GM18951 (cell line): Measurements from ENCODE around the gene RABGAP1L.
"Not testable (repeated sequence)": the region's sequence is repeated elsewhere in the genome, so short reads cannot be mapped to it uniquely, and the experiment has no call there.

Experiments used
- POLR2A ChIP-seq: IDR thresholded peaks from 4 replicates; pipeline ENCODE4 v1.6.1; 2011; ENCODE audit warnings: mild to moderate bottlenecking; ENCODE audit not compliant: insufficient read length, insufficient read depth; ENCODE audit errors: extremely low read depth
- in situ Hi-C: fragments of 300-500 bp; cut with MboI; formaldehyde crosslinking; loops from one replicate; pipeline ENCODE4 v1.12.0; 2022; ENCODE audit warnings: low sequenced_read_pairs, mixed read lengths, inconsistent platforms; ENCODE audit not compliant: unreplicated experiment

RABGAP1L gene

GRCh38 chr1:174818014-174818616 lies 658.8 kb downstream of the RABGAP1L start:
- in situ Hi-C loops = no loop called here
- no peak for TF ChIP-seq POLR2A

GRCh38 chr1:174818951-174819350 lies 659.6 kb downstream of the RABGAP1L start:
- in situ Hi-C loops = no loop called here
- no peak for TF ChIP-seq POLR2A

GRCh38 chr1:174819596-174819995 lies 660.3 kb downstream of the RABGAP1L start:
- in situ Hi-C loops = no loop called here
- TF ChIP-seq POLR2A = no peak

GRCh38 chr1:174825127-174825526 lies 665.8 kb downstream of the RABGAP1L start:
- in situ Hi-C loops = no loop called here
- no peak for TF ChIP-seq POLR2A

- in situ Hi-C loops = no loop called here
- TF ChIP-seq POLR2A = no peak
These were observed 666.5 kb downstream of the RABGAP1L start for GRCh38 chr1:174825806-174826205.

- in situ Hi-C loops = no loop called here
- TF ChIP-seq POLR2A = no peak
These were observed 668.9 kb downstream of the RABGAP1L start for GRCh38 chr1:174828264-174828663.

- in situ Hi-C loops = no loop called here
- TF ChIP-seq POLR2A = no peak
These were observed 670.7 kb downstream of the RABGAP1L start for GRCh38 chr1:174829990-174830389.

- no peak for TF ChIP-seq POLR2A
- in situ Hi-C loops = no loop called here
These were observed 677.2 kb downstream of the RABGAP1L start for GRCh38 chr1:174836543-174836942.

GRCh38 chr1:174837386-174837785 lies 678.1 kb downstream of the RABGAP1L start:
- no peak for TF ChIP-seq POLR2A
- in situ Hi-C loops = no loop called here

- in situ Hi-C loops = no loop called here
- TF ChIP-seq POLR2A = no peak
These were observed 679.9 kb downstream of the RABGAP1L start for GRCh38 chr1:174839211-174839610.

- no peak for TF ChIP-seq POLR2A
- in situ Hi-C loops = no loop called here
These were observed 682.4 kb downstream of the RABGAP1L start for GRCh38 chr1:174841747-174842146.

- in situ Hi-C loops = not testable (repeated sequence)
These were observed 689.6 kb downstream of the RABGAP1L start for GRCh38 chr1:174848593-174849560.

- TF ChIP-seq POLR2A = no peak
- in situ Hi-C loops = no loop called here
These were observed 691.4 kb downstream of the RABGAP1L start for GRCh38 chr1:174850726-174851125.

GRCh38 chr1:174858301-174858700 lies 699.0 kb downstream of the RABGAP1L start:
- TF ChIP-seq POLR2A = no peak
- in situ Hi-C loops = no loop called here

GRCh38 chr1:174870319-174870718 lies 711.0 kb downstream of the RABGAP1L start:
- TF ChIP-seq POLR2A = no peak
- in situ Hi-C loops = no loop called here
